Endothelial cell of umbilical vein (primary cell): ENCODE measurements around the gene DNAAF5.

Experiments used
- POLR2A ChIP-seq: IDR thresholded peaks from 2 replicates; pipeline ENCODE4 v1.6.1; 2012; ENCODE audit warnings: low read depth, mild to moderate bottlenecking, control low read depth, low read length
- TF ChIP-seq, protein P1 (sequence below): IDR thresholded peaks from 2 replicates; pipeline ENCODE4 v1.6.1; 2011; ENCODE audit not compliant: insufficient read depth, insufficient read length

- TF ChIP-seq, protein P1, sequence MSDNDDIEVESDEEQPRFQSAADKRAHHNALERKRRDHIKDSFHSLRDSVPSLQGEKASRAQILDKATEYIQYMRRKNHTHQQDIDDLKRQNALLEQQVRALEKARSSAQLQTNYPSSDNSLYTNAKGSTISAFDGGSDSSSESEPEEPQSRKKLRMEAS: no peak
- TF ChIP-seq POLR2A: no peak
Measured at GRCh38 chr7:794671-795329, 68.3 kb downstream of the DNAAF5 start.
